HG03342 (cell line): ENCODE data around the gene B4GALT5.

Experiments
- ATAC-seq: cut with Tn5 transposase; IDR thresholded peaks from one replicate; pipeline ENCODE4 v1.9.1; 2021; ENCODE audit warnings: mild to moderate bottlenecking, moderate library complexity; ENCODE audit not compliant: unreplicated experiment

Gene B4GALT5

GRCh38 chr20:49589747-49590146 is 123.9 kb downstream of the B4GALT5 start:
- ATAC-seq: no peak

- no peak for ATAC-seq
These were observed 126.5 kb downstream of the B4GALT5 start for GRCh38 chr20:49587111-49587570.

- no peak for ATAC-seq
These were observed 128.0 kb downstream of the B4GALT5 start for GRCh38 chr20:49585585-49586245.

GRCh38 chr20:49584418-49585382 is 129.0 kb downstream of the B4GALT5 start:
- ATAC-seq: no peak

- no peak for ATAC-seq
These were observed 129.8 kb downstream of the B4GALT5 start for GRCh38 chr20:49583669-49584417.

GRCh38 chr20:49583343-49583668 is 130.4 kb downstream of the B4GALT5 start:
- ATAC-seq: no peak
